ENCODE results near the gene DHDDS. TPM values are rescaled to one million over a fixed set of nuclear protein-coding genes. Genes with fewer than 3 reads are reported as not detected.

Gene DHDDS
- polyA plus RNA-seq, 3 donors: 21.3 to 27.4 (median 24.0) TPM

GRCh38 chr1:26432793-26433192 lies 672 bp downstream of the DHDDS start:
- peaks cover 0 to 4% of the 10 kb centered on the region in 2 donors for H3K27me3 ChIP-seq (ENCODE audit: control insufficient read depth in 2 of 2, insufficient read depth in 2 of 2, low read length in 2 of 2)
- Mint-ChIP-seq H3K27ac (peak overlapping the region; percentile 96 to 100 (median 97)), H3K9me3 (no peaks in the 10 kb centered on the region), H3K27me3 (ENCODE audit: low read depth in 3 of 3) (peaks cover 4 to 11% (median 9%) of the 10 kb centered on the region in 3 donors), H3K4me3 (peak overlapping the region; percentile 94 to 100), H3K4me1 (peaks cover 23% of the 10 kb centered on the region), H3K36me3 (peaks cover 5 to 33% of the 10 kb centered on the region in 2 donors)
- intact Hi-C loops (cut with micrococcal nuclease): loop anchor here in 1 of 2 donors (2.0 kb wide), 1 partner anchor 40 kb away; the partner anchor contains the start of gene HMGN2
- H3K4me3 ChIP-seq (replicated peaks in 1 of 3; ENCODE audit: low read depth in 2 of 3, low read length in 3 of 3): peak overlapping the region; percentile 56 to 91 (median 84)
- peak overlapping the region; percentile 58 to 89 for H3K27ac ChIP-seq (ENCODE audit: low read depth in 1 of 2, low read length in 2 of 2)
- no peak for DNase-seq
- H3K79me2 ChIP-seq (ENCODE audit: insufficient read depth, low read length): peaks cover 20% of the 10 kb centered on the region
- TF ChIP-seq, protein P1, sequence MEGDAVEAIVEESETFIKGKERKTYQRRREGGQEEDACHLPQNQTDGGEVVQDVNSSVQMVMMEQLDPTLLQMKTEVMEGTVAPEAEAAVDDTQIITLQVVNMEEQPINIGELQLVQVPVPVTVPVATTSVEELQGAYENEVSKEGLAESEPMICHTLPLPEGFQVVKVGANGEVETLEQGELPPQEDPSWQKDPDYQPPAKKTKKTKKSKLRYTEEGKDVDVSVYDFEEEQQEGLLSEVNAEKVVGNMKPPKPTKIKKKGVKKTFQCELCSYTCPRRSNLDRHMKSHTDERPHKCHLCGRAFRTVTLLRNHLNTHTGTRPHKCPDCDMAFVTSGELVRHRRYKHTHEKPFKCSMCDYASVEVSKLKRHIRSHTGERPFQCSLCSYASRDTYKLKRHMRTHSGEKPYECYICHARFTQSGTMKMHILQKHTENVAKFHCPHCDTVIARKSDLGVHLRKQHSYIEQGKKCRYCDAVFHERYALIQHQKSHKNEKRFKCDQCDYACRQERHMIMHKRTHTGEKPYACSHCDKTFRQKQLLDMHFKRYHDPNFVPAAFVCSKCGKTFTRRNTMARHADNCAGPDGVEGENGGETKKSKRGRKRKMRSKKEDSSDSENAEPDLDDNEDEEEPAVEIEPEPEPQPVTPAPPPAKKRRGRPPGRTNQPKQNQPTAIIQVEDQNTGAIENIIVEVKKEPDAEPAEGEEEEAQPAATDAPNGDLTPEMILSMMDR (IDR thresholded peaks at IDR 0.05): no peak
- peak overlapping the region; percentile 88 for H2AFZ ChIP-seq (ENCODE audit: insufficient read depth, low read depth, low read length, poor library complexity, severe bottlenecking)
- H4K20me1 ChIP-seq (ENCODE audit: insufficient read depth, low read length): no peaks in the 10 kb centered on the region
- peak overlapping the region; percentile 72 for H3K9ac ChIP-seq (ENCODE audit: insufficient read depth, low read length, poor library complexity, severe bottlenecking)
- peaks cover 26 to 30% of the 10 kb centered on the region in 2 donors for H3K4me1 ChIP-seq (ENCODE audit: control insufficient read depth in 1 of 2, insufficient read depth in 2 of 2, low read length in 2 of 2)
- WGBS (ENCODE audit: insufficient coverage): 63% methylated on average over 2 of the region's 3 CpGs
- H3K36me3 ChIP-seq (replicated peaks in 1 of 2; ENCODE audit: control insufficient read depth in 1 of 2, insufficient read depth in 2 of 2, low read length in 2 of 2): peaks cover 10 to 26% of the 10 kb centered on the region in 2 donors
- peak overlapping the region; percentile 69 for H3K4me2 ChIP-seq (replicated peaks; ENCODE audit: extremely low read depth, low read length, poor library complexity, severe bottlenecking)
- no peaks in the 10 kb centered on the region for H3K9me3 ChIP-seq (replicated peaks in 1 of 2; ENCODE audit: control insufficient read depth in 1 of 2, insufficient read depth in 1 of 2, low read length in 2 of 2)

DNA sequence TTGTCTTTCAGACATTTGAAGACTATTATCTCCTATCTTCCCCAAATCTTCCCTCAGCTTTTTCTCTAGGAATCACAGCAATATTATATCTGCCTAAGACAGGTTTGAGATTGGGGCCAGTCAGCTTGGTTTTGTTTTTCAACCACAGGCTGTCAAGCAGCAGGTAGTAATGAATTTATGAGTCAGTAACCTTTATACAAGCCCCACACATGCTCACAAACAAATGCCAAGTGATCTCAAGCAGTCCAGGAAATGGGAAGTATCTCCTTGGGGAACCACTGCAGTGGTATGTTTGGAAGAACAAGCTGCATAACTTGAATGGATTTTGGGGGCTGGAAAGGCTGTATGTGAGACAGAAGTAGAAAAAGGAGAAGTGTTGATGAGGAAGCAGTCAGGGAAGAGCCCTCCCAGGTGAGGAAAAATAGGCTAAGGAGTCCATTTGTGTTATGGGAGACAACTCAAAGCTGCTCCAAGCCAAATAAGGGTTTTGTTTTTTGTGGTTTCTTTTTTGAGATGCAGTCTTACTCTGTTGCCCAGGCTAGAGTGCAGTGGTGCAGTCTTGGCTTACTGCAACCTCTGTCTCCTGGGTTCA lies 2.1 kb downstream of the DHDDS start:
- no peak for DNase-seq
- TF ChIP-seq, protein P1 (IDR thresholded peaks at IDR 0.05): no peak
- no peaks in the 10 kb centered on the region for H4K20me1 ChIP-seq (ENCODE audit: insufficient read depth, low read length)
- peaks cover 0 to 4% of the 10 kb centered on the region in 2 donors for H3K27me3 ChIP-seq (ENCODE audit: control insufficient read depth in 2 of 2, insufficient read depth in 2 of 2, low read length in 2 of 2)
- H3K9me3 ChIP-seq (replicated peaks in 1 of 2; ENCODE audit: control insufficient read depth in 1 of 2, insufficient read depth in 1 of 2, low read length in 2 of 2): no peaks in the 10 kb centered on the region
- peaks cover 4 to 11% (median 7%) of the 10 kb centered on the region in 3 donors for H3K27me3 Mint-ChIP-seq (ENCODE audit: low read depth in 3 of 3)
- H3K4me3 Mint-ChIP-seq: peak overlapping the region in 1 of 2 donors; percentile 35
- no peak overlapping the region for H3K4me2 ChIP-seq (replicated peaks; ENCODE audit: extremely low read depth, low read length, poor library complexity, severe bottlenecking)
- peaks cover 24 to 41% of the 10 kb centered on the region in 2 donors for H3K36me3 ChIP-seq (replicated peaks in 1 of 2; ENCODE audit: control insufficient read depth in 1 of 2, insufficient read depth in 2 of 2, low read length in 2 of 2)
- H3K79me2 ChIP-seq (ENCODE audit: insufficient read depth, low read length): peaks cover 20% of the 10 kb centered on the region
- no peaks in the 10 kb centered on the region for H3K9me3 Mint-ChIP-seq
- intact Hi-C loops (cut with micrococcal nuclease): no loop called here
- no peak overlapping the region for H3K4me3 ChIP-seq (replicated peaks in 1 of 3; ENCODE audit: low read depth in 2 of 3, low read length in 3 of 3)
- H3K36me3 Mint-ChIP-seq: peaks cover 18 to 47% of the 10 kb centered on the region in 2 donors
- no peak overlapping the region for H3K9ac ChIP-seq (ENCODE audit: insufficient read depth, low read length, poor library complexity, severe bottlenecking)
- H3K4me1 Mint-ChIP-seq: peaks cover 23% of the 10 kb centered on the region
- H3K27ac Mint-ChIP-seq: peak overlapping the region in 5 of 7 donors; percentile 21 to 54 (median 51)
- peak overlapping the region in 1 of 2 donors; percentile 23 for H3K27ac ChIP-seq (ENCODE audit: low read depth in 1 of 2, low read length in 2 of 2)
- H3K4me1 ChIP-seq (ENCODE audit: control insufficient read depth in 1 of 2, insufficient read depth in 2 of 2, low read length in 2 of 2): peaks cover 26 to 30% of the 10 kb centered on the region in 2 donors
- H2AFZ ChIP-seq (ENCODE audit: insufficient read depth, low read depth, low read length, poor library complexity, severe bottlenecking): no peak overlapping the region
